SK-N-SH treated with all-trans-retinoic acid at 6 μM for 48 hours (cell line): ENCODE measurements around the gene CEMIP.

Experiments
- PATZ1 ChIP-seq: fragments of 250-450 bp; sonication (Bioruptor Pico); IDR thresholded peaks from 2 replicates; pipeline ENCODE4 v1.8.0; 2020; ENCODE audit warnings: mild to moderate bottlenecking, moderate library complexity, borderline replicate concordance
- PPARA ChIP-seq: fragments of 250-450 bp; sonication (Bioruptor Pico); IDR thresholded peaks from 2 replicates; pipeline ENCODE4 v1.5.0; 2020; ENCODE audit warnings: mild to moderate bottlenecking, borderline replicate concordance
- RARB ChIP-seq: fragments of 250-450 bp; sonication (Bioruptor Pico); IDR thresholded peaks from 2 replicates; pipeline ENCODE4 v1.8.0; 2021; ENCODE audit warnings: mild to moderate bottlenecking, moderate library complexity
- TCF4 ChIP-seq: fragments of 250-450 bp; sonication (Bioruptor Pico); IDR thresholded peaks from 2 replicates; pipeline ENCODE4 v1.8.0; 2021; ENCODE audit warnings: mild to moderate bottlenecking, moderate library complexity, borderline replicate concordance
- ZC3H10 ChIP-seq: fragments of 250-450 bp; sonication (Bioruptor Pico); IDR thresholded peaks from 2 replicates; pipeline ENCODE4 v1.5.1; 2021; ENCODE audit warnings: mild to moderate bottlenecking, moderate library complexity
- ZFP3 ChIP-seq: fragments of 250-450 bp; sonication (Bioruptor Pico); IDR thresholded peaks from 2 replicates; pipeline ENCODE4 v1.5.0; 2020; ENCODE audit warnings: mild to moderate bottlenecking, moderate library complexity

DNA sequence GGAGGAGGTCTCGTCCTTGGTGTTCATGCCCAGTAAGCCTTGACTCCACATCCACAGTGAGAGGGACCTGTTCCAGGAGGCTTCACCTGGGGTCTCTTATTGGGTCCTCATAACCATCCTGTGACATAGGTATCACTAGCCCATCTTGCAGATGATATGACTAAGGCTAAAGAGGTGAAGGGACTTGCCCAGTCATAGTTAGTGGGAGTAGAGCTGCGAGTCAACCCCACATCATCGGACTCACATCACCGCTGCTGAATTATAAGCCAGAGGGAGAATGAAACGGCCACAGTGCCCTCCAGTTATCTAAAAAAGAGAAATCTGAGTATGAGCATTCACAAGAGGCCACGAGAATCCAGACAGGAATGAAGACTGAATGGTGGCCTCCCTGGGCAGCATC lies 144.5 kb downstream of the CEMIP start:
- TF ChIP-seq PPARA (CRISPR knock-in tag) (no peak), PATZ1 (CRISPR knock-in tag) (no peak), TCF4 (CRISPR knock-in tag) (no peak), ZFP3 (CRISPR knock-in tag) (no peak), ZC3H10 (CRISPR knock-in tag) (no peak), RARB (CRISPR knock-in tag) (no peak)
